Measurements from ENCODE around the gene RPUSD1.

GRCh38 chr16:802914-803753 is 15.0 kb upstream of the RPUSD1 start:
- no peak for TF ChIP-seq CTCF (IDR thresholded peaks at IDR 0.05)
- no peak for TF ChIP-seq POLR2A (IDR thresholded peaks at IDR 0.05)

Data from esophagus squamous epithelium (tissue), 4 donors.